ENCODE data around the gene KMT2C.

GRCh38 chr7:152120210-152120609, 315.6 kb downstream of the KMT2C start:
- TF ChIP-seq EZH2phosphoT487 (conservative IDR thresholded peaks at IDR 0.05; ENCODE audit: low read length) (no peak), CTCF (IDR thresholded peaks at IDR 0.05; ENCODE audit: insufficient read depth, low read length, poor library complexity, severe bottlenecking) (no peak)
